Measurements from ENCODE around the gene LTB4R2.

LTB4R2 gene

GRCh38 chr14:24277606-24278321 lies 32.2 kb upstream of the LTB4R2 start:
- DNase-seq (ENCODE audit: low read depth in 2 of 2): no peak

- DNase-seq (ENCODE audit: low read depth in 2 of 2): no peak
These were observed 31.5 kb upstream of the LTB4R2 start for GRCh38 chr14:24278424-24278823.

- no peak for DNase-seq (ENCODE audit: low read depth in 2 of 2)
These were observed 30.4 kb upstream of the LTB4R2 start for GRCh38 chr14:24279301-24280186.

- no peak for DNase-seq (ENCODE audit: low read depth in 2 of 2)
These were observed 29.0 kb upstream of the LTB4R2 start for GRCh38 chr14:24280797-24281460.

- DNase-seq (ENCODE audit: low read depth in 2 of 2): no peak
These were observed 28.3 kb upstream of the LTB4R2 start for GRCh38 chr14:24281636-24282035.

GRCh38 chr14:24282736-24283135 lies 27.2 kb upstream of the LTB4R2 start:
- no peak for DNase-seq (ENCODE audit: low read depth in 2 of 2)

GRCh38 chr14:24283796-24284460 lies 26.0 kb upstream of the LTB4R2 start:
- DNase-seq (ENCODE audit: low read depth in 2 of 2): no peak

GRCh38 chr14:24284501-24285035 lies 25.4 kb upstream of the LTB4R2 start:
- DNase-seq (ENCODE audit: low read depth in 2 of 2): no peak

GRCh38 chr14:24285351-24285750 lies 24.6 kb upstream of the LTB4R2 start:
- no peak for DNase-seq (ENCODE audit: low read depth in 2 of 2)

- DNase-seq (ENCODE audit: low read depth in 2 of 2): no peak
These were observed 22.9 kb upstream of the LTB4R2 start for GRCh38 chr14:24286996-24287395.

- no peak for DNase-seq (ENCODE audit: low read depth in 2 of 2)
These were observed 20.2 kb upstream of the LTB4R2 start for GRCh38 chr14:24289649-24290280.

- DNase-seq (ENCODE audit: low read depth in 2 of 2): no peak
These were observed 19.2 kb upstream of the LTB4R2 start for GRCh38 chr14:24290746-24291145.

GRCh38 chr14:24291446-24292117 lies 18.4 kb upstream of the LTB4R2 start:
- DNase-seq (ENCODE audit: low read depth in 2 of 2): no peak

- no peak for DNase-seq (ENCODE audit: low read depth in 2 of 2)
These were observed 17.7 kb upstream of the LTB4R2 start for GRCh38 chr14:24292118-24292807.

- no peak for DNase-seq (ENCODE audit: low read depth in 2 of 2)
These were observed 16.4 kb upstream of the LTB4R2 start for GRCh38 chr14:24293525-24293924.

- peak; percentile 80 to 82 for DNase-seq (ENCODE audit: low read depth in 2 of 2)
These were observed 13.4 kb upstream of the LTB4R2 start for GRCh38 chr14:24296341-24297157.

GRCh38 chr14:24297190-24297964 lies 12.6 kb upstream of the LTB4R2 start:
- DNase-seq (ENCODE audit: low read depth in 2 of 2): peak in 1 of 2 experiments; percentile 4

GRCh38 chr14:24298892-24299254 lies 11.1 kb upstream of the LTB4R2 start:
- peak in 1 of 2 experiments; percentile 3 for DNase-seq (ENCODE audit: low read depth in 2 of 2)

Measured in fibroblast of skin of left quadriceps (primary cell).